Measurements from ENCODE around the gene ACTRT2. TPM values are rescaled to one million over a fixed set of nuclear protein-coding genes. Genes with fewer than 3 reads are reported as not detected.

Gene ACTRT2
- total and polyA plus RNA-seq, 10 of the 15 experiments (the other 5 are each of a cell fraction or from before 2014, with no cell fraction given): not detected

DNA sequence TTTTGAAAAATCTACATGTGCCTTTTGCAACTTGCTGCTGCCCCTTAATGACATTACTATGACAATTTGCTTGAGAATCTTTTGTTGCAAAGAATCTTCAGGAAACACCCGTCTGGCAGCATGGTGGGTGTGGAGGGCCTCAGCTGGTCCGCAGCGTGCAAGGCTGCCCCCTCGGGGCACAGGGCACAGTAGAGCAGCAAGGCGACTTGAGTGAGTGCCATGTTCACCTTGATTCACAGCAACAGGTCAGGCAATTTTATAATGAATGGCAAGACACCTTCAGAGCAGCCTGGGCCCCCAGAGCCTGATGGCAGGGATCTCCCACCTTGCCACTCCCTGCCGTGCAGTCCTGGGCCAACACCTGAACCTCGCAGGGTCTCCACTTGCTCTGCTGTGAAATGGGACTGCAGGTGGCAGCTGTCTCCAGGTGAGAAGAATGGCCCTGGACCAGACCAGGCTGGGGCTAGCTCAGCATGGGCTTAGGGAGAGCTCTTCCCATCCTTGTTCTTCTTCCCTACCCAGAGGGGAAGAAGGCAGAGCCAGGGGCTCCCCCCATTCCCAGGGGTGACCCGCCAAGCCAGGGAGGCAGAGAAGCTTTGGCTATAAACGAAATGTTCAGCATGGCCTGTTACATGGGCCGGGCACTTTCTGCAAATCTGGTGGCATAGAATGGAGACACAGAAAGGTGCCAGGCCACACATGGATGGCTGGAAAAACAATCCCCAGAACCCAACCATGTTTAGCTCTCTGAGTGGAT is 34.5 kb upstream of the ACTRT2 start:
- no peaks in the 10 kb centered on the region for H3K36me3 ChIP-seq (ENCODE audit: control insufficient read depth in 2 of 2, insufficient read depth in 2 of 2, low read length in 1 of 2)
- intact Hi-C loops (cut with micrococcal nuclease; ENCODE audit: unreplicated experiment): no loop called here
- BruUV-seq (replicated peaks): no TSS peak
- H3K4me1 ChIP-seq (ENCODE audit: control insufficient read depth, insufficient read depth, low read length): no peaks in the 10 kb centered on the region
- no peak overlapping the region for H3K4me3 ChIP-seq
- no peaks in the 10 kb centered on the region for H3K9me3 ChIP-seq (replicated peaks; ENCODE audit: control insufficient read depth, insufficient read depth, low read length)
- ChIA-PET CTCF (no interaction called here), SMC1A (ENCODE audit: uncharacterized antibody, unreplicated experiment) (no interaction called here), RAD21 (ENCODE audit: unreplicated experiment) (no interaction called here), POLR2A (no interaction called here)
- WGBS (ENCODE audit: insufficient coverage, insufficient replicate concordance, low lambda C conversion rate, missing lambda C conversion rate): 20% methylated on average over 10 of the region's 10 CpGs
- H3K27ac ChIP-seq (ENCODE audit: control insufficient read depth, insufficient read depth): no peak overlapping the region
- in situ Hi-C loops (cut with MboI): no loop called here
- H2AFZ ChIP-seq (ENCODE audit: control insufficient read depth, low read depth, low read length): no peak overlapping the region
- H3K4me2 ChIP-seq (ENCODE audit: control insufficient read depth, insufficient read depth): no peak overlapping the region
- no peaks in the 10 kb centered on the region for H3K27me3 ChIP-seq (replicated peaks in 1 of 2; ENCODE audit: control insufficient read depth in 2 of 2, insufficient read depth in 2 of 2, low read length in 1 of 2)
- ATAC-seq (no peak), FAIRE-seq (no peak), DNase-seq (ENCODE audit: low read depth, low spot score) (no peak)
- no peaks in the 10 kb centered on the region for H4K20me1 ChIP-seq (ENCODE audit: control insufficient read depth, insufficient read depth)
- no peaks in the 10 kb centered on the region for H3K79me2 ChIP-seq (ENCODE audit: control insufficient read depth, insufficient read depth, low read length)
- no peak overlapping the region for H3K9ac ChIP-seq (ENCODE audit: control insufficient read depth, insufficient read depth, low read length)
- TF ChIP-seq POLR2AphosphoS5 (IDR thresholded peaks at IDR 0.05; ENCODE audit: low read length) (no peak), NBN (IDR thresholded peaks at IDR 0.05) (no peak), PAX8 (IDR thresholded peaks at IDR 0.05) (no peak), NFXL1 (IDR thresholded peaks at IDR 0.05; ENCODE audit: borderline replicate concordance) (no peak), MTA2 (IDR thresholded peaks at IDR 0.05; ENCODE audit: low read depth) (no peak), ZNF217 (IDR thresholded peaks at IDR 0.05) (no peak), MYC (IDR thresholded peaks at IDR 0.05; ENCODE audit: insufficient read depth, insufficient read length, insufficient replicate concordance, low read length, severe bottlenecking) (no peak), CHD2 (IDR thresholded peaks at IDR 0.05; ENCODE audit: borderline replicate concordance, low read depth, low read length) (no peak), RBBP5 (conservative IDR thresholded peaks at IDR 0.05) (no peak), PML (IDR thresholded peaks at IDR 0.05; ENCODE audit: low read length) (no peak), RUNX3 (IDR thresholded peaks at IDR 0.05; ENCODE audit: low read length) (no peak), SREBF1 (IDR thresholded peaks at IDR 0.05; ENCODE audit: low read length) (no peak), EP300 (IDR thresholded peaks at IDR 0.05; ENCODE audit: borderline replicate concordance in 1 of 2, control insufficient read depth in 1 of 2, low read depth in 2 of 2, low read length in 2 of 2) (no peak), CEBPB (IDR thresholded peaks at IDR 0.05; ENCODE audit: borderline replicate concordance in 1 of 2, low read depth in 2 of 2, low read length in 2 of 2) (no peak), FOXM1 (IDR thresholded peaks at IDR 0.05; ENCODE audit: low read depth, low read length) (no peak), BCL11A (IDR thresholded peaks at IDR 0.05; ENCODE audit: low read depth, low read length) (no peak)

Data from GM12878 (cell line).